ENCODE results near the gene CMSS1.
"Not testable (repeated sequence)": the region's sequence is repeated elsewhere in the genome, so short reads cannot be mapped to it uniquely, and the experiment has no call there.

CMSS1 gene

DNA sequence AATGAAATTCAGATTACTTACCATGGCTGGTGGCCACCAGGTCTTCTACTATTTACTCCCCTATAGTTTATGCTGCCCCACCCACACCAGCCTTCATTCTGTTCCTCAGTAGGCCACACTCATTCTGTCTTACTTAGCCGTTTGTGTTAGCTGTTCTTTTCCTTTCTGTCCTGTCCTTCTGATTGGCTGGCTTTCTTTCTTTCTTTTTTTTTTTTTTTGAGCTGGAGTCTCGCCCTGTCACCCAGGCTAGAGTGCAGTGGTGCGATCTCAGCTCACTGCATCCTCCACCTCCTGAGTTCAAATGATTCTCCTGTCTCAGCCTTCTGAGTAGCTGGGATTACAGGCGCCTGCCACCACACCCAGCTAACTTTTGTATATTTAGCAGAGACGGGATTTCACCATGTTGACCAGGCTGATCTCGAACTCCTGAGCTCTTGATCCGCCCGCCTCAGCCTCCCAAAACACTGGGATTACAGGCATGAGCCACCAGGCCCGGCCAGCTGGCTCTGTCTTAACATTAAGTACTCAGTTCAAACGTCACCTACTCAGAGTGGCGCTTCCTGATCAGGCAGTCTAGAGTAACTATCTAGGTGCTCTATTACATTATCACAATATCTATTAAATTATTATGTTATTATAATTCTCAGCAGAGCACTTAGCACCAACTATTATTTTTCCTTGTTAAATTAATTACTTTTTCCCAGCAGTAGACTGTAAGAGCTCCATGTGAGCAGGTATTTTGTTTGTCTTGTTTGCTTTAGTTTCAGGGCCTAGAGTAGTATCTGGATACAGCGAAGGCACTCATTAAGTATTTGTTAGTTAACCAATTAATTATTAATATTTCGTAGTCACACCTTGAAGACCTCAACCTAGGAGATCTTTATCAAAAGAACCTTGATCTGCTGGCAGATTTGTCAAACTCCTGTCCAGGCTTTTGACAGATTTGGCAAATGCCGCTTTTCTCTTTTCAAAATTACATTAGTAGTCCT, 6.4 kb downstream of the CMSS1 start:
- DNase-seq, result no peak

DNA sequence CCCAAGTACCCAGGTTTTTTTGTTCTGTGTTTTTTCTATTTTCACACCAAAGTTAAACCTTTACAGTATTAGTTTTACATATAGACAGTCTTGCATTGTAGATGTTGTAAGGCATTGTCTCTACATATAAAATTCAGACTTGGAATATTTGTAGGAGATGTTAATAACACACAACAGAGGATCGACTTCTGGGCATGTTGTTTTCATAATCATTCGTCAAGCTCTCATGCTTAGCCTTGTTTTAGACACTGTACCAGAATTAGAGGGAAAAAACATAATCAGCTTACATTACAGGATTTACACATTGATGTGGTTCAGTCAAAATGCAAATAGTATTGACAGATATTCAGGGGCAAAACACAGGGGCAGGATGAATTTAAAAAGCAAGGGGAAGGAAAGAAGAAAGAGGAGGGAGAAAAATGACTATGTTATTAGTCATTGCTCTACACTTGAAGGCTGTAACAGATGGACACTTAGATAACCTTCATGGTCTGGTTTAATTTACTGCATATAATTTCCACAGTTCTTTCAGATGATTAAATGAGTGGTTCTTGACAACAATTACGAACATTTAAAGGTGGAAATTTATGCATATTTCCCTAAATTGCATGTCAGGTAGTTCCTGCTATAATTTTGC, 7.5 kb downstream of the CMSS1 start:
- peak; percentile 50 for DNase-seq

DNA sequence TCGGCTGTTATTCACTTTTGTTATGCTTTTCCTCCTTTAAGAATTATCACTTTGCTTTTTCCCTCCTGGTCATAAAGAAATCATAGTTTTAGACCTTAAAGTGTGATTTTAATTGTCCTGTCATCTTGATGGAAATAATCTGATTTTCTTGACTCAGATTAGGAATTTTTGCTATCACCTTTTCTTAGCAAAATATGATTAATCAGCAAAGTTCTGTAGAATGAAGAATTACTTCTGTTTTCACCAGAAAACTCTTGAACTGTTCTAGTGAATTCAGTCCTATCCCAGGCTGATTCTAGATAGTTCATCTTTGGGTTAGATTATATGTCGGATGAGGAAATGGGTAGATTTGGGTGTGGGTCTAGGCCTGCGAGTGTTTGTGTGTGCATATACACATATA, 12.2 kb downstream of the CMSS1 start:
- DNase-seq, result no peak

DNA sequence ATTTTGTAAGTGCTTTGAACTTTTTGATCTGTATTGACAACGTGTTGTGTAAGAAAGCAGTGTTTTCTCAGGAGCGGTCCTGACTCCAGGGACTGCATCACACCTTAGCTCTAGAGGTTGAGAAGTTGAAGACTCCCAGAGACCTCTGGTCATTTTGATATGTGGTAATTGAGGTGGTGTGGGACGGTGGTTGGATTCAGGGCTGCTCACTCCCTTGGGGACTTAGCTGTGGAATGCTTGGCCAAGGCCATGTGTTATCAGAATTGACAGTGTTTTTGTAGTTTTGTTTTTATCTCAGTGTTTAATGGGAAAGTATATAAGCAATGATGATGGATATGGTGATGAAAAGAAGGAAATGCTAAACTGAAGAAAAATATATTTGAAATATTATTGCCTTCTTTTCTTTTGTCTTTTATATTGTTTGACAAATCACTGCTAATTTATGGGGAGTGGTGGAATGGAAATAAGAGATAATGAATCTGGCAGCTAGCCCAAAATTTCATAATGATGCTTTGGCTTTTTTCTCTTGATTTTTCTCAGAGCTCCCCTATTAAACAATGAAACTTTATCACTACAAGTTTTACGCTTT, 16.0 kb downstream of the CMSS1 start:
- DNase-seq, result no peak

DNA sequence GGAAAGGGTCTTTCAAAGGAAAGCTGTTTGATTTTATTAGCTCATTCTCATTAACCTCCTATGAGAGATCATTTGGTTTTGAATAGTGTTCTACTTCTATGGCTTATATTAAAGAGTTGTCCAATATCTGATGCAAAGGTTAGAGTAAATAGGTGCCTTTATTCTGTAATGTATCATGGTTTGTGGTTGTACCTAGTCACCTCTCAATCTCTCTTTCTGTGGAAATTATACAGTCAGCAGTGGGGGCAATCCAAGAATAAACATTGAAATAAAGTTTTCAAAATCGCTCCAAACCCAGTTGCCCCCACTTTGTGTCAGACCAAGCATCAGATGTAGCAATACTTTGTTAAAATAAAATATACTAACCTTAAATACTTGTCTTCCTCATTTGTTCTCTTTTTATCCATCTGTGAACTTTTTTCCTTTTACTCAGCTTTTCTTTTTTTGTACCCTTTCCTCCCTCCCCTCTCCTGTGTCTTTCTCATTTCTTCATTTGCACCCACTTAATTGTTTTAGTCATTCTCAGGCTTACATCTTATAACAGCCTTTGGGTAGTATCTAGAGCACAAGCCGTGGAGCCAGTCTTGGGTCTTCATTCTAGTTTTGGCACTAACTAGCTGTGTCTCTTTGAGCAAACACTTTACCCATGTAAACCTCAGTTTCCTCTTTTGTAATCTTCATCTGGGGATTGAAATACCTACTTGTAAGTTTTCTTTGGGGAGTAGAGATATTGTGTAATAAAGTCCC, 16.7 kb downstream of the CMSS1 start:
- DNase-seq, result no peak

DNA sequence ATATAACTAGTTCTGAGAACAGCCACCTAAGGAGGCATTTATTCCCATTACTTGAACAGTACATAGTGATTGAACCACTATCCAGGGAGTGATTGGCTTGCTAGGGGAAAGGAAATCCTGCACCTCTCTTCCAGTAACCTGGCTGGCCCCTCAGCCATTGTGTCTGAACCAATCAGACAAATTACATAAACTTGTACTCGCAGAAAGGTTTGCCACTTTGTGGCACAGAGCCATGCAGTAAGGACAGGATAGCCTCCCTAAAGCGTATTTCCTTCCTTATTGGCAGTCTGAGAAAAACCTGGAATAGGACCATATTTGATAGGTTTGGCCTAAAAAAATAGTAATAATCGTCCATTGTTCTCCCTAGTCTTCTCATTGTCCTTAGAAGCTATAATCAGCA, 19.0 kb downstream of the CMSS1 start:
- no peak for DNase-seq

DNA sequence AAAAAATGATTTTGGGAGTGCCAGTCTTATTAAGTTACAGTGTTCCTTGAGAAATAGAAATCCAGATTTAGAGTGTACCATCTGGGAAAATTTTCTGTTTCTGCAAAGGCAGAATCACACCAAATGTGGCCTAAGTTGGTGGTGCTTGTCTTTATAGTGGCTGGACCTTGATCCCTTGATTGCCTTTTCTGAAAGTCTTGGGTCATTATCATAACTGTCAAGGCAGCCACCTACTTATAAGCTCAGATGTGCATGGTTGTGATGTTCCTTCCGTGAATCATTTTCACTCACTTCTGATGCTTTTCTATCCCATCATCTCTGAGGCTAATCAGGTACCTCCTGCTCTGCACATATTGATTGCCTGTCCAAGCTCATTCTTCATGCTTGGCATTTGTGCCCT, 20.1 kb downstream of the CMSS1 start:
- DNase-seq, result no peak

DNA sequence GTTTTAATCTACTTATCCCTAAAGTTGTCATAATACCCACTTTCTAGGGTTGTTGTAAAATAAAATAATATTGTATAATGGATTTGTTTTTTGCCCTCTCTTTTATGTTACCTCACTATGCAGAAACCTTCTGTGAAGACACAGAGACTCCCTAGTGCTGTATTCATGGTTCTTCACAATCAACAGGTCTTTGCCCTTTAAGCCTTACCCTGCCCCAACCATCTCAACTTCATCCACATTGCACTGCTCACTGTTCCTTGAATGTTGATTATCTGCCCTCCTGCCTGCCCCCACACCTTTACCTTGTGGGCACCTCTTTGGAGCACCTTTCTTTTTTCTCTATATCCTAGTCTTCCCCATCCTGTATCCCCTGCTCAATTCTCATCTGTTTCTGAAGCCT, 21.1 kb downstream of the CMSS1 start:
- no peak for DNase-seq

DNA sequence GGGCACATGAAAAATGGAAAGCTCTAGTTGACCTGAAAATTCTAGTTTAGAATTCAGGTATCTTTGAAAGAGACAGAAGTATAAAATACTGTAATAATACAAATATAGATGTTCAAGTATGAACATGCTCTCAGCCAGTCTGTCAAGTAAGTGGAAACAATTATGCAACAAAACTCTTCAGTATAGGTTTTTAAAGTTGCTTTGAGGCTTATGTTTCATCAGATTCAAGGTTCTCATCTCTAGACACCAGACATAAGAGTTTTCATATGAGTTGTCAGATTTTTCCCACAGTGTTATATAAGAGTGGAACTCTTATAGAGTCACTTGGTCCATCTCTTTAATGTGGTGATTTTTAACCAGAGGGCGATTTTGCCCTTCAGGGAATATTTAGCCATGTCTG, 22.0 kb downstream of the CMSS1 start:
- no peak for DNase-seq

DNA sequence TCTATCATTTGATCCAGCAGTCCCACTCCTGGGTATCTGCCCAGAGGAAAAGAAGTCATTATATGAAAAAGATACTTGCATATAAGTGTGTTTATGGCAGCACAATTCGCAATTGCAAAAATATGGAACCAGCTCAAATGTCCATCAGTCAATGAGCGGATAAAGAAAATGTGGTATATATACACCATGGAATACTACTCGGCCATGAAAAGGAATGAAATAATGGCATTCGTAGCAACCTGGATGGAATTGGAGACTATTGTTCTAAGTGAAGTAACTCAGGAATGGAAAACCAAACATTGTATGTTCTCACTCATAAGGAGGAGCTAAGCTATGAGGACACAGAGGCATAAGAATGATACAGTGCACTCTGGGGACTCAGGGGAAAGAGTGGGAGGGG, 24.3 kb downstream of the CMSS1 start:
- not testable (repeated sequence) for DNase-seq

DNA sequence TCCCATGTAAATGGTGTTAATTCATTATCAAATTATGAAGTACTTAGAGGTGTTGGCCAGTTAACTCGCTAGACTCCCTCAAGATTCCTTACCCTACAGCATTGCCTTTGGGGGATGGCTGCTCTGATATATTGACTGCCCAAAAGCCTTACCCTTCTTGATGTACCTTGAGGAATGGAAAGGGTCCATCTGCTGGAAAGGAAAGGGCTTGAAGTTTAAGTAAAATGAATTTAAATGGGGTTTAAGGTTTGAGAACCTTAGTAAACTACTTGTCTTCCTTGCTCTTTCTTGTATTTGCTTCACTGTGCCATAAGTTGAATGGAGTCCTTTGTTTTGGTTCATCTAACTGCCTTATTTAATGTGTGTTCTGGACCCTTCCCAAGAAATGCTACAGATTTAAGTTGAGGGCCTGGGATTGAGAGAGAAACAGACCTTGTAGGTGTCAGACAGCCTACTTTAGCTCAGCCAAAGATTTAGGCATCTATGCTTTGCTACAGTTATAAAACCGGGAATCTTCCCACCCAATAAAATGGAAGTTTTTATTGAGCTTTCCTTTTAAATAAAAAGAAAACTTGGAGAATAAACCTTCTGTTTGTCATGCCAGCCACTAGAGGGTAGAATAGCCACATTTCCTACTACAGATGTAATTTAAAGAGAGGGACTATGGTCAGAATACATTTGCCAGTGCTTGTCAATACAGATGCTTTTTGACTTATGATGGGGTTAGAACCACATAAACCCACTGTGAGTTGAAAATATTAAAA, 25.3 kb downstream of the CMSS1 start:
- DNase-seq, result no peak

DNA sequence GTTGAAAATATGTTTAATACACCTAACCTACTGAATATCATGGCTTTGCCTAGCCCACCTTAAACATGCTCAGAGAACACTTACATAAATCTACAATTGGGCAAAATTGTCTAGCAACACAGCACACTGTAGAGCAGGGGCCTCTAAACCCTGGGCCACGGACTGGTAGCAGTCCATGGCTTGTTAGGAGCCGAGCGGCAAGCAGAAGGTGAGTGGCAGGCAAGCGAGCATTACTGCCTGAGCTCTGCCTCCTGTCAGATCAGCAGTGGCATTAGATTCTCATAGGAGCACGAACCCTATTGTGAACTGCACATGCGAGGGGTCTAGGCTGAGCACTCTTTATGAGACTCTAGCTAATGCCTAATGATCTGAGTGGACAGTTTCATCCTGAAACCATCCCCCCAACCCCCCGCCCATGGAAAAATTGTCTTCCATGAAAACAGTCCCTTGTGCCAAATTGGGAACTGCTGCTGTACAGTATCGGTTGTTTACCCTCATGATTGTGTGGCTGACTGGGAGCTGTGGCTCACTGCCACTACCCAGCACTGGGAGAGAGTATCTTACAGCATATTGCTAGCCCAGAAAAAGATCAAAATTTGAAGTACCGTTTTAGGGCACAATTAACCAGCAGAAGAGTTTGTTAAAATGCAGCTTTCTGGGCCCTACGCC, 26.1 kb downstream of the CMSS1 start:
- no peak for DNase-seq

DNA sequence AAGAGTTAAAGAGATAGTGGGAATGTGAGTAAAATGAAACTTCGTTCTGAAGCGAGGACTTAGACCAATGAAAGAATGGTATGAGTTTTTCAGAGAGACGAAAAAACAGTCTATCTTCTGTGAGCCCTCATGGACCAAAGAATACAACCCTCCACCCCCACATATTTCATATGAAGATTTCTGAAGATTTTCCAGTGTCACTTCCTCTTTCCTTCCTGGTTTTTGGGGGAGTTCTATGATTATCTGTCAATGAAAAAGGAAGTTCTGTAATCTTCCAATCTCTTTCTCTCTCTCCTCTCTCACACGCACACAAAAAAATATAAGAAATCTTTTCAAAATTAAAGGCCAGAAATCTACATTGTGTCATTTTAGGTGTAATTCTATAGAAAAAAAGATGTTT, 27.7 kb downstream of the CMSS1 start:
- DNase-seq, result no peak

DNA sequence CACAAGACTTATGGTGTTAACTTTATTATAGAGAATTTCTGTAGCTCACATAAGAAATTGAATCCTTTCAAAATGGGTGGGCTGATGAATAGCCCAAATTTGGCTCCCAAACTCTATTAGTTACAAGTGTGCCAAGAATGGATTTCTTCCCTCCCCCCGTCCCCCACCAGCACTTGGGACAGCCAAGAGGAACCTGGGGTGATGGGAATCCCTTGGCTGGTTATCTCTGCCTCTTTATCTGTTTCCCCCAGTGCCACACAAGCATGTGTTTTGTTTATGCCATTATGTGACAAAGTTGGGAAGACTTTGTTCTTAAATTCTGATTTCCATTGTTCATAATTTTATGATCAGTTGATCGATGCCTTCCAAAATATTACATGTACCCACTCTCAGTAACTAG, 28.3 kb downstream of the CMSS1 start:
- DNase-seq, result no peak

DNA sequence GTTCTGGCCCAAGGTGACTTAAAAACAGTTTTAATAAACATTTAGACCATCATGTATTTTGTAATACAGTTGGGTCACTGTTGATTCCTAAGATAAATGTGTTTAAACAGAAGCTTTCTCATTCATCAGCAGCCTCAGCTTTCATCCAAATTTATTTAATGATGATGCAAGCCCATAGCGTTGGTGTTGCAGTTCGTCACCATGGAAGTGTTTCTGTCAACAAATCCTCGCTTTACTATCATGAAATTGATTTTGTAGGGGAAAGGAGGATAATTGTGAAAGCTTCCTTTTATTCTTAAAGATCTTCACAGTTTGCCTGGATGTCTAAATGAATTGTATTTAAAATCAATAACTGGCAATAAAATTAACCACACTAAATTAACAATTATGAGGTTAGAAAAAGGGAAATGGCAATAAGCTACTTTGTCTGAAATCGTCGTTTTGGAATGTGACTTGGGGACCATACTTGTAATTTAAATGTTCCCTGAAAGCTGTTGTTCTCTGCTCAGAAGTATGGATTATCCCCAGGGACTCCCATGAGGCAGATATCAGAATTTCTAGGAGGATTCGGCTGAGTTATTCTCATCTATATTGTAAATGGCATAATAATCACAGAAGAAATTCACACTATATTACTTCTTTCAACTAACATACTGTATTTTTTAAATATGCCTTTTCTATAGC, 29.0 kb downstream of the CMSS1 start:
- no peak for DNase-seq

DNA sequence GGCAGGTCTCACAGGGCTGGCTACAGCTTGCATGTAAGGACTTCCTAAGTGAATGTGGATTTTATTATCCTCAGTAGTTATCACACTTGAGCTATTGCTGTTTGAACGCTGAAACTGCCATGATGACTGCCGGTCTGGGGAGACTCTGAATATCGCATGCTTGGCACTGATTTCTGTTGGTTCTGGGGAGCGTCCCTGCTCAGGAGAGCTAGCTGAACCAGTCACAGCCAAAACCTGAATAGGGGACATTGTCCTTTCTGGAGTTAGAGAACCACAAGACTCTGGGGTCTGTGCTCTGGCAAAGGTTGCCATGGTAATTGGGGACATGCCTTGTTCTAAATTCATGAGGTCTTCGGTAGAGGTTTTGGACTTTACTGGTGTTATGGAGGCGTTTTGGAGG, 30.8 kb downstream of the CMSS1 start:
- DNase-seq, result no peak

DNA sequence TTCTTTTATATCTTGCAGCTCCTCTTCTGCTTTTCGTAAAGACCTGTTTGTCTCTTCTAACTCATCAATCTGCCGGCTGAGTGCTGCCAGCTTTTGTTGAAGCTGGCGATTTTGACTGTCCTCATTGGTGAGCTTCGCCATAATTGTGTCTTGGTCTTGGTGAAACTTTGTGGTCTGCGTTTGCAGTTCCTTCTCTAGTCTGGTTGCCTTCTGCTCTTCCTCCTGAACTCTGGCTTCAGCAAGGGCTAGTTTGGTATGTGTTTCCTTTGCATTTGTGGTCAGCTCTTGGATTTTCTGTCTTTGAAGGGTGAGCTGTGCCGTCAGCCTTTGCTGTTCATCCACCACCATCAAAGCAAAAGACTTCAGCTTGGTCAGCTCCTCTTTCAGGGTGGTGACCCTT, 32.9 kb downstream of the CMSS1 start:
- no peak for DNase-seq

DNA sequence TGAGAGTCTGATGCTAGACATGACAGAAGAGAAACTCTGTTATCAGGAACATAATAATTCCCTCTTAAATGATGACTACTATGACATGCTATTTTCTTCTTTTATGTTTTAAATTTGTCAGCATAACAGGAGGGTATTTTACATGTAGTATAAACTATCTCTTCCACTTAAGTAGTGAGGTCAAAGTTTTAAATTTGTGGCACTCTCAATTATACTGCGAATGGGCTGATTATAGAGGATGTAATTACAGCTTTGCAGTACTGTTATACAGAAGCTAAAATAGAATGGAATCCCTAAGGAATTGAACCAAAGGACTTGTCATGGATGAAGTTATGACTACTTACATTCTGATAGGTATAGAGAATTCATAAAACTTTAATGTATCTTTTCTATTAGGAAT, 34.3 kb downstream of the CMSS1 start:
- DNase-seq, result no peak

DNA sequence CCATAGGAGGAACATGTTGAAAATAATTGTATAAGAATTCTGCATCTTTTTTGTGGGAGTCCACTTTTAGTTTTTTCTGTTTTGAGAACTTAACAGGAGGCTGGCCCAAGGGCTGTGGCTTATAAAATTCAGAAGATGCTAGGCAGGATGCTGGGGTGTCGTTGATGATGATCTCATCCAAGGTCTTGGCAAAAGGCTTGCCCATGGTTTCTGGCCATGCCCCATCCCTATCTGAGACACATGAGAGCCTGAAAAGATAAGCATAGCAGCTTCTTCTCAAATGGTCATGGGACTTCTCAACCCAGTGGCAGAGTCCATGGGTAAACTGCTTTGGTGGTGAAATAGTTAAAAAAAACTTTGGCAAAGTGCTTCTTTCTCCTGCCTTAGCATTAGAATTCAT, 35.2 kb downstream of the CMSS1 start:
- DNase-seq, result no peak

DNA sequence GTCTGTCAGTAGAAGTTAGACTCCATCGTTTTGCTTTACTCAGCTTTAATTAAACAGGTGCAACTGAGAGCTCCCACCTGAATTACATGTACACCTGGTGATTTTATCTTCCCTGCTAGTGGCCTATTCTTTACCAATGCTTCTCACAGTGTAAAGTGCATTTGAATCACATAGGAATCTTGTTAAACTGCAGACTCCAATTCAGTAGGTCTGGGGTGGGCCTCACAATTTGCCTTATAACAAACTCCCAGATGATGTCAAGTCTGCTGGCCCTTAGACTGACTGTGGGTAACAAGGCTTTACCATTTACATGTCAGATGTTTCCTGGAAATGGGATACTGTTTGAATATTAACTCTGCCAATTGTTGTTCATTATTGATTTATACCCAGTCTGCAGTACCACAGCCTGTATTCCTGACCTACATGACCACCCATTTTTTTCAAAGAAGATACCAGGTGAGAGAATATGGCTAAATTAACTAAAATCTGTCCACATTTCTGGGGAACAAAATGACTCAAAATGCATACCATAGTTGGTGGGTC, 37.2 kb downstream of the CMSS1 start:
- no peak for DNase-seq

DNA sequence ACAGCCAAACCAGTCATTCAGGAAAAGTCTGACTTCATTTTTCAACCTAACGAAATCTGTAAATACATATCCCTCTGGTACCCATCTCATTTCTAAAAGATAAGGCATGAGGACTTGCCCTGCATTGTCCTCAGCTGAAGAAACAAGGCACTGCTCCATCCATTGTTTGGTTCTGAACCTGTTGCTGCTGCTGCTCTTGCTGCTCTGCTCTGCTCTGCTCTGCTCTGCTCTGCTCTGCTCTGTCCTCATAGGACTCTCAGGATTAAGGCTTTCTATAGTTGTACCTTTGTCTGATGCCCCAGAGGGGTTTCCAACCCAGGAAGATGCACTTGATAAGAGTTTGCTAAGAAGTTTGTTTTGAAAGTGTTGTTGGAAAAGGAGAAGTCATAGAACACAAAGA, 38.2 kb downstream of the CMSS1 start:
- no peak for DNase-seq
